HG03025 (cell line): ENCODE results near the gene EMP2.

Source experiments
- ATAC-seq: cut with Tn5 transposase; IDR thresholded peaks from one replicate; pipeline ENCODE4 v1.9.1; 2021; ENCODE audit warnings: mild to moderate bottlenecking, moderate library complexity; ENCODE audit not compliant: unreplicated experiment, low FRiP score

EMP2 gene

GRCh38 chr16:10610499-10611184 lies 30.2 kb upstream of the EMP2 start:
- ATAC-seq = no peak

GRCh38 chr16:10609402-10609774 lies 29.0 kb upstream of the EMP2 start:
- no peak for ATAC-seq

- no peak for ATAC-seq
These were observed 28.4 kb upstream of the EMP2 start for GRCh38 chr16:10608687-10609401.

GRCh38 chr16:10607157-10607556 lies 26.8 kb upstream of the EMP2 start:
- no peak for ATAC-seq

GRCh38 chr16:10606607-10607006 lies 26.2 kb upstream of the EMP2 start:
- no peak for ATAC-seq

- no peak for ATAC-seq
These were observed 25.2 kb upstream of the EMP2 start for GRCh38 chr16:10605636-10606035.

GRCh38 chr16:10601444-10602408 lies 21.3 kb upstream of the EMP2 start:
- no peak for ATAC-seq

- ATAC-seq = no peak
These were observed 20.5 kb upstream of the EMP2 start for GRCh38 chr16:10600782-10601443.

- no peak for ATAC-seq
These were observed 19.2 kb upstream of the EMP2 start for GRCh38 chr16:10599626-10600025.

GRCh38 chr16:10598157-10598556 lies 17.8 kb upstream of the EMP2 start:
- no peak for ATAC-seq

GRCh38 chr16:10597187-10597601 lies 16.8 kb upstream of the EMP2 start:
- no peak for ATAC-seq

- ATAC-seq = no peak
These were observed 14.0 kb upstream of the EMP2 start for GRCh38 chr16:10594312-10594950.

GRCh38 chr16:10592611-10593010 lies 12.2 kb upstream of the EMP2 start:
- no peak for ATAC-seq

GRCh38 chr16:10590342-10590741 lies 9.9 kb upstream of the EMP2 start:
- no peak for ATAC-seq

- no peak for ATAC-seq
These were observed 8.7 kb upstream of the EMP2 start for GRCh38 chr16:10589109-10589508.

- no peak for ATAC-seq
These were observed 7.2 kb upstream of the EMP2 start for GRCh38 chr16:10587622-10588021.

- no peak for ATAC-seq
These were observed 4.6 kb upstream of the EMP2 start for GRCh38 chr16:10584981-10585438.

- ATAC-seq = no peak
These were observed 2.9 kb upstream of the EMP2 start for GRCh38 chr16:10583269-10583668.

- ATAC-seq = no peak
These were observed 1.1 kb upstream of the EMP2 start for GRCh38 chr16:10581507-10581906.

- no peak for ATAC-seq
These were observed 467 bp upstream of the EMP2 start for GRCh38 chr16:10580883-10581247.
